Left renal pelvis (tissue), 4 donors: ENCODE measurements around the gene VRTN. TPM values are rescaled to one million over a fixed set of nuclear protein-coding genes. Genes with fewer than 3 reads are reported as not detected.
"Not testable (repeated sequence)": the region's sequence is repeated elsewhere in the genome, so short reads cannot be mapped to it uniquely, and the experiment has no call there.

Source experiments
- DNase-seq, 4 donors: peaks; one replicate each; pipeline ENCODE4 v3.0.0-alpha.2; 2013; ENCODE audit warnings: low read depth in 4 of 4, low spot score in 3 of 4
- polyA plus RNA-seq, 4 donors: library from polyadenylated mRNA; unstranded; fragments of 120-200 nt; gene quantifications; one replicate each; pipeline ENCODE4 v1.2.1, GENCODE V29; 2013; ENCODE audit not compliant: insufficient read length in 4 of 4

Gene VRTN
- polyA plus RNA-seq, 4 donors = not detected

DNA sequence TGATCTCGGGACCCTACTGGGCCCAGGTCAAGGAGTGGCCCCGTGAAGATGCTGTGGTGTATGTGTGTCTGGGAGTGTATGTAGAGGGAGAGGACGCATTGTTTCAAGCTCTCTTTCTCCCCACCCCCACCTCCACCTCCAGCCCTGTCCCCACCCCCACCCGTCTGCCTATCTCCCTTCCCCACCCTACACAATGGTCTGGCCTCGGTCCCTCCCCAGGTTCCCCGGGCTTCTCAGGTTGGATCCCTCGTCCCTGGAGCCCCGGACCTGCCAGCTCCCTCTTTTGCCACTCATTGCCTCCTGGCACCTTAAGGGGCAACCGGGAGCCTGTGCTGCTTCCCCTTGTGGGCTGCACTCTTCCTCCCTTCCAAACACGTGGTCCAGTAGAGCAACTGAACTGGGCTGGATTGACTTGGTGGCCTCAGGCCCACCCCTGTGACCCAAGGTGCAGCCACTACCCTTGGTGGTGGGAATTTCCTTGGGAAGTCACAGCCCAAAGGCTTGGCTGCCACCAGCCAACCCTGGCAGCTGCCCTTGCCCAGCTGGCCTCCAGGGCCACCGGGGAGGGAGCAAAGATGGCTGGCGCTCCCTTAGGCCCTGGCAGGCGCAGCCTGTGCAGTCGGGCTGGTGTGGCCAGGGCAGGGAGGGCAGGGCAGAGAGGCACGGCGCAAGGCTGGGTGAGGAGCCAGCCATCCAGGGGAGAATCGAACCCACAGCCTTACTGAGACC lies 628 bp downstream of the VRTN start:
- DNase-seq = no peak

GRCh38 chr14:74349757-74350156 lies 1.5 kb downstream of the VRTN start:
- no peak for DNase-seq

DNA sequence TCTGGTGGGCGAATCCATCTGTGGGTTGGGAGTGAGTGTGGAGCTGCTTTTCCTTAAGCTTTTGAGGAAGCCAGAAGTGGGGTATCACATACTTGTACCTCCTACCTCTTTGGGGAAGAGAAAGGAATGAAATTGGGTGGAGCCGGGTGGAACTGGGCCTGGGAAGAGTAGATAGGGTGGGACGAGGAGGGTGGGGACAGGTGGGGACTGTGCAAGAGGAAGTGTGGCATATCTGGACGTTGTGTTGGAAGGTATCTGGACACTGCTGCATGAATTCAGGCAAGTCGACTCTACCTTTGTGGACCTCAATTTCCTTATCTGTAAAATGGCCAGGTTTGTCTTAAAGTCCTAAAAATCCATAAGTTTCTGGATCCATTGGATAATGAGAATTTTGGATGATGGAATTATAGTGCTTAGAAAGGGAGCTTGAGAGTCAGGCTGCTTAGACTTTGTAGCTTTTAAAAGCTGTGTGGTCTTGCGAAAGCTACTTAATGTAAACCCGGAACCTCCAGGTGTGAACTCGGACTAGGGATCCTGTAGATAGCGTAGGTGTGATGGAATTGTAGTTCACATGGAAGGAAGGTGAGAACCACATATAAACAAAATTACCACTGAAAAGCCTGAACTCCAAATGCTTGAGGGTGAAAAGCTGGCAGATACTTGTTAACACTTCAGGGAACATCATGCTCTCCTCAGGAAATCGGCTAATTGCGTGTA lies 2.1 kb downstream of the VRTN start:
- DNase-seq = no peak

- DNase-seq = no peak
These were observed 2.7 kb downstream of the VRTN start for GRCh38 chr14:74350928-74351323.

- DNase-seq = no peak
These were observed 8.8 kb downstream of the VRTN start for GRCh38 chr14:74356892-74357575.

GRCh38 chr14:74357585-74357984 lies 9.3 kb downstream of the VRTN start:
- DNase-seq = no peak

DNA sequence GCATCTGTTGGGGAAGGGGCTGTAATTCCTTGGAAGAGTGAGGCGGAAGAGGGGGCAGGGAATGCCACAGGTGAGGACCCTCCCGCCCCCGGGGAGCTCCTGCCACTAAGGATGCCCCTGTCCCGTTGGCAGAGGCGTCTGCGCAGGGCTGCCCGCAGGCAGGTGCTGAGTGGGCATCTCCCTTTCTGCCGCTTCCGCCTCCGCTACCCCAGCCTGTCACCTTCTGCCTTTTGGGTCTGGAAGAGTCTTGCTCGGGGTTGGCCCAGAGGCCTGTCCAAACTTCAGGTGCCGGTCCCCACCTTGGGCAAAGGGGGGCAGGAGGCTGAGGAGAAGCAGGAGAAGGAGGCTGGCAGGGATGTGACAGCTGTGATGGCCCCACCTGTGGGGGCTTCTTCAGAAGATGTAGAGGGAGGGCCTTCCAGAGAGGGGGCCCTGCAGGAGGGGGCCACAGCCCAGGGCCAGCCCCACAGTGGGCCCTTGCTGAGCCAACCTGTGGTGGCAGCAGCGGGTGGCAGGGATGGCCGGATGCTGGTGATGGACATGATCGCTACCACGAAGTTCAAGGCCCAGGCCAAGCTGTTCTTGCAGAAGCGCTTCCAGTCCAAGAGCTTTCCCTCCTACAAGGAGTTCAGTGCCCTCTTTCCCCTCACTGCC lies 10.0 kb downstream of the VRTN start:
- no peak for DNase-seq

- no peak for DNase-seq
These were observed 11.9 kb downstream of the VRTN start for GRCh38 chr14:74360163-74360562.

GRCh38 chr14:74362361-74362915 lies 14.2 kb downstream of the VRTN start:
- DNase-seq = peak; percentile 29 to 45 (median 39)

- DNase-seq = no peak
These were observed 16.1 kb downstream of the VRTN start for GRCh38 chr14:74364271-74364880.

- no peak for DNase-seq
These were observed 19.8 kb downstream of the VRTN start for GRCh38 chr14:74368026-74368425.

DNA sequence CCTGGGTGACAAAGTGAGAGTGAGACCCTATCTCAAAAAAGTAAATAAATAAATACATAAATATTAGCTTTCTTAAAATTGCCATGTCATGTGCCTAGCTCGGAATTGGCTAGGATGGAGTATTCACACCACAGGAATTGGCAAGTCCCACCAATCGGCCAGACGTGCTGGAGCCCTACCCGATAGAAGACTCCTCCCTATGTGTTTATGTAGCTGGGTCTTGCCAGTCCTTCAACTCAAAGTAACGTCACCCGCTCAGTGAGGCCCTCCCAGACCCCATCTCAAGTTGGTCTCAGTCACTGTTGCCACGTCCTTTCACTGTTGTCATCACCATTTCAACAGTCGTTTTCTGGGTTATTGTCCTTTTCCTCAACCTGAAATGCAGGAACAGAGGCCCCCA lies 20.2 kb downstream of the VRTN start:
- DNase-seq = no peak

- DNase-seq = no peak
These were observed 29.9 kb downstream of the VRTN start for GRCh38 chr14:74377976-74378690.

DNA sequence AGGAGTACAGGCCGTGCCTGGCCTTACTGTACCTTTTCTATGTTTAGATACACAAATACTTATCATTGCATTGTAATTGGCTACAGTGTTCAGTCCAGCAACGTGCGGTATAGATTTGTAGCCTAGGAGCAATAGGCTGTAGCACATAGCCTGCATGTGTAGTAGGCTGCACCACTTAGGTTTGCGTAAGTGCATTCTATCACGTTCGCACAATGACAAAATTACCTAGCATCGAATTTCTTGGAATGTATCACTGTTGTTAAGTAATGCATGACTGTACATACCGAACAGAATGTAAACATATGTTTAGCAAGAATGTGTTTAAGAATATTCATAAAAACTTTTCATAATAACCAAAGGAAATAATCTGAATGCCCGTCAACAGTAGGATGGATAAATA lies 31.9 kb downstream of the VRTN start:
- DNase-seq = no peak

GRCh38 chr14:74380845-74381244 lies 32.6 kb downstream of the VRTN start:
- no peak for DNase-seq

DNA sequence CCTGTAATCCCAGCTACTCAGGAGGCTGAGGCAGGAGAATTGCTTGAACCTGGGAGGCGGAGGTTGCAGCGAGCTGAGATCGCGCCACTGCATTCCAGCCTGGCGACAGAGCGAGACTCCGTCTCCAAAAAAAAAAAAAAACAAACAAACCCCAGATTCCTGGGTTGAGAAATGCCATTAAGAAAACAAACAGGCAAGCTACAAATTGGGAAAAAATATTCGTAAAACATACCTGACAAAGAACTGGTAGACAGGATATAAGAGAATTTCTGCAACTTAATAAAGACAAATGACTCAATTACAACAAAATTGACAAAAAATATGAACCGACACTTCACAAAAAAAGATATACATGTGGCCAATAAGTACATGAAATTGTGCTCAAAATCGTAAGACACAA lies 33.3 kb downstream of the VRTN start:
- DNase-seq = not testable (repeated sequence)

GRCh38 chr14:74382231-74382630 lies 34.0 kb downstream of the VRTN start:
- DNase-seq = no peak

DNA sequence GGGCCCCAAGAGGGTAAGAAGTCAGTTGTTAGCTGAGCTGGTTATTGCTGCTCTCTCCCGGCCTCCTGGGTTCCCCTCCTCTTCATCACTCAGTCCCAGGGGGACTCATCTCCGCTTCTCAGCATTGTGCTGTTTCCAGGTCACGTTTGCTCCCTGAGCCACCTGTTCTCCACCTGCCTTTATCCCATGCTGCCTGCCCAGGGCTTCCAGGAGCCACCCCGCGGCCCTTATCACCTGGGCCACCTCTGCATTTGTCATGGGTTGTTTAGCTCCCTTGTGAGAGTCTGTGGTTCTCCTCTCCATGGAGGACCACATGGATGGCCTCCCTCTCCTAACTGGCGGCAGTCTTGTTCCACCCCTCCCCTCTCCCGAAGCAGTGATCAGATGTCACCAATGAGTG lies 41.7 kb downstream of the VRTN start:
- no peak for DNase-seq

- DNase-seq = not testable (repeated sequence)
These were observed 42.2 kb downstream of the VRTN start for GRCh38 chr14:74390505-74390904.

- no peak for DNase-seq
These were observed 43.2 kb downstream of the VRTN start for GRCh38 chr14:74391479-74391878.
